GM13976 (cell line): ENCODE data around the gene PXK.

ENCODE experiments used
- DNase-seq: peaks from one replicate; pipeline ENCODE4 v3.0.0; 2012; ENCODE audit warnings: low spot score
- CTCF ChIP-seq: IDR thresholded peaks from 2 replicates; pipeline ENCODE4 v1.5.1; 2012; ENCODE audit warnings: borderline replicate concordance, mild to moderate bottlenecking; ENCODE audit not compliant: insufficient read depth; ENCODE audit errors: extremely low read depth, missing control alignments, control extremely low read depth
- in situ Hi-C: fragments of 300-500 bp; cut with MboI; formaldehyde crosslinking; loops from one replicate; pipeline ENCODE4 v1.12.0; 2022; ENCODE audit warnings: low sequenced_read_pairs, mixed read lengths, inconsistent platforms; ENCODE audit not compliant: unreplicated experiment

PXK gene

DNA sequence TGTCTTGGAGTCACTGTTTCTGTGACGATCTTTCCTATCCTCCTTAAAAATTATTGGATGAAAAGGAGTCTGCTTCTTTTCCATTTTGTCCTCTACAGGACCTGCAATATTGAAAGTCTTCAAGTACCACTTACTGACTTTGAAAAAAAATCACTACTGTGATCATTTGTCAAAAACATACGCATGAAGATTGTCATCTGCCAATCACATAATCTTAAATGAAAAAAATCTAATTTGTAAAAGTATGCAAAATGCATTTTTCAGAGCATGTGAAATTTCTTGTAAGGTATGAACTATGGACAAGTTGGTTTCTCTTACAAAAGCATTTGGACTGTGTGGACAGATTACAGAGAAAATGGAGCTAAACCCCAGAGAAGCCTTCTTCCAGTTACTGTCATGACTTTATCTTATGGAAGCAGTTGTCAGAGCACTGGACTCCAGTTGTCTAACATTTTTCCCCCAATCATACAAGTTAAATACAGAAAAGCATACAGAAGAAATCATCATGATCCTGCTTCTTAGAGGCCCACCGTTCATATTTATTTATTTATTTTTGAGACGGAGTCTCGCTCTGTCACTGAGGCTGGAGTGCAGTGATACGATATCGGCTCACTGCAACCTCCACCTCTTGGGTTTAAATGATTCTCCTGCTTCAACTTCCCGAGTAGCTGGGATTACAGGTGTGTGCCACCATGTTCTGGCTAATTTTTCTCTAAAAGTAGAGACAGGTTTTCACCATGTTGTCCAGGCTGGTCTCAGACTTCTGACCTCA, 3.4 kb upstream of the PXK start:
- in situ Hi-C loops: loop anchor here (10.0 kb wide), 1 partner anchor 205 kb away; the partner anchor contains the start of gene ACOX2
- TF ChIP-seq CTCF: no peak
- no peak for DNase-seq

DNA sequence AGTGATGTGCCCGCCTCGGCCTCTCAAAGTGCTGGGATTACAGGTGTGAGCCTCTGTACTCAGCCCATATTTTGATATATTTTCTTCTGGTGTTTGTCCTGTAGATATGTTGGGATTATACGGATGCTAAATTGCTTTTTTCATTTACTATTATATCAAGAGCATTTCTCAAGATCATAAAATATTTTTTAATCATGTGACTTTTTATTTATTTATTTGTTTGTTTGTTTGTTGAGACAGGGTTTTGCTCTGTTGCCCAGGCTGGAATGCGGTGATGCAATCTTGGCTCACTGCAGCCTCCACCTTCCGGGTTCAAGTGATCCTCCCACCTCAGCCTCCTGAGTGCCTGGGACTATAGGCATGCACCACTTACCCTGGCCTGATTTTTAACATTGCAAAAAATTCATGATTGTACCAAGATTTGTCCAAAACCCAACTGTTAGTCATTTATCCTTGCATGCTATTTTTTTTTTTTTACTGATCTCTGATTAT, 2.7 kb upstream of the PXK start:
- in situ Hi-C loops: loop anchor here (10.0 kb wide), 1 partner anchor 205 kb away; the partner anchor contains the start of gene ACOX2
- no peak for DNase-seq
- TF ChIP-seq CTCF: no peak

DNA sequence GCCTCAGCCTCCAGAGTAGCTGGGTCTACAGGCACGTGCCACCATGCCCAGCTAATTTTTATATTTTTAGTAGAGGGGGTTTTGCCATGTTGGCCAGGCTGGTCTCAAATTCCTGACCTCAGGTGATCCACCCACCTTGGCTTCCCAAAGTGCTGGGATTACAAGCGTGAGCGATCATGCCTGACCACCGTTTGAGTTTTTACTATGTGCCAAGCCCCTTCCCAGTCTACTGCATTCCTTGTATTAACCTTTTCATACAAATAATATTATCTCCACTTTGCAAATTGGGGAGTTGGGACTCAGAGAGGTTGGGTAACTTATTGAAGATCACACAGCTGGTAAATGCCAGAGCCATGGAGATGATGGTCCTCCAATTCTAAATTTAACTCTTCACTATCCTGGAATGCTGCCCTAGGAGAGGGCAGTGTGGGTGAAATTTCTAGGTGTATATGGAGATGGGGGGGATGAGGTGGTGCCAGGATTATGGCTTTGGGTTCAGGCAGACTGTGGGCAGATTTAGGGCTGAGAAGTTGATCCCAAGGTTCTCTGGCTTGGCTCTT, 1.0 kb upstream of the PXK start:
- in situ Hi-C loops: no loop called here
- no peak for TF ChIP-seq CTCF
- no peak for DNase-seq

DNA sequence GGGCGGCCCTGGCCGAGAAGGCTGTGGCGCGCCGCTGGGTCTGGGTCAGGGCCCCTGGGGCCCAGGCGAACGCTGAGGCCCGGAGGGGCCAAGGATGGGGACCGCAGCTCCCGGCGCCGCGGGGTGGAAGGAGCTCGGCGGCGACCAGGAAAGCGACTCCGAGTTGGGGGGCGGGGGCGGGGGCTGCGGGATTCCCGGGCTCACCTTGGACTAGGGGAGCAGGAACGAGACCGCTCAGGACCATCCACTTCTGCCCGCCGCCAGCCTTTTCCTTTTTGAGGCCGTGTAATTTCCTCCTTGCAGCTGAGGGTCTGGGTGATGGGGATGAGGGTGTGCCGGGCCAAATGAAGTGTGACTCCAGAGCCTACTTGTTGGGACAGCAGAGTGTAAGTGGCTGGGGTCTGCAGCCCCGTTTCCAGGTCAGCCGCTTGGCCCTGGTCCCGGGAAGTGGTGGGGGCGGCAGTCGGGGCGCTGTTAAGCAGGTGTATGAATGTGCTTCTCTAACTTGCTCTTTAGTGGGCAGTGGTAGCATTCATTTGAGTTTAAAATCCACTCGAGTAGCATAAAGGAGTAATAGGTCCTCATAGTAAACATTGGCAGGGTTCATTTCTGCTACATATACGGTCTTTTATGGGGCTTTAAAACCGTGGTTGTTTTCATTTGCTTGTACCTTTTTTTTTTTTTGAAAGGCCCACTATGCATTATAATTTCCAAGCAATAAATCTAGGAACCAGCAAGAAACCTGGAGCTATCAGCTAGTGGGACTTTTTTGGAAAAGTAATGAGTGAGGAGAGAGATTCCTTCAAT, 717 bp downstream of the PXK start:
- in situ Hi-C loops: no loop called here
- peak; percentile 75 for DNase-seq
- peak; percentile 46 for TF ChIP-seq CTCF

GRCh38 chr3:58334013-58334321, 1.3 kb downstream of the PXK start:
- no peak for TF ChIP-seq CTCF
- in situ Hi-C loops: no loop called here
- no peak for DNase-seq

DNA sequence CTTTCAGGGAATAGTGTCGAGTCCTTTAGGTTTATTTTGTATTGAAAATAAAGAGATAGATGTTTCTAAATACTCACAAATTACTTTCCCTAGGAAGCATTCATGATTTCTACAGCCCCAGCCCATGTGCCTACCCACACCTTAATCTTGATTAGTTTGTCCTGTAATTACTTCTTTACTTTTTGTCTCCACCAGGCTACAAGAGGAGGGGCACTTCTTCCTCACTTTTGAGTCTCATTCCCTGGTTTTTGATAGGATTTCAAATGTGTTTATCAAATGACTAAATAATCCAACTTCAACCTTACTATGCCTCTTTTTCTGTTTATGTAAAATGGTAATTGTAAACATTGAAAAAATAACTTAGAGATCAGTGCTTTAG, 1.8 kb downstream of the PXK start:
- no peak for DNase-seq
- in situ Hi-C loops: no loop called here
- no peak for TF ChIP-seq CTCF
